ENCODE measurements around the gene NUP107.

Gene NUP107

DNA sequence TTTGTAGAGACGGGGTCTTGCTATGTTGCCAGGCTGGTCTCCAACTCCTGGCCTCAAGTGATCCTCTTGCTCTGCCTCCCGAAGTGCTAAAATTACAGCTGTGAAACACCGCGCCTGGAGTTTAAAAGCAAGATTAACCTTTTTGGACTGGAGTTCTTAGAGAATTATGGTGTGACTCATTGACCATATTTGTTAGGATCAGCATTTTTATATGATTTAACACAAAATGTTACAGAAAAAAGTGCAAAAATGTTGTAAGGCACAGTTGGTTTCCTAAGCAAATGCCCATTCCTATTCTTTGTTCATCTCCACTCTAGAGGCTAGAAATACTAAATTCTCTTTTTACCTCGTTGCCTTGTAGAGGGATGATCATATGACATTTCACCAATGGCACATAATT lies 86.8 kb downstream of the NUP107 start:
- no peak for DNase-seq (ENCODE audit: low spot score)

DNA sequence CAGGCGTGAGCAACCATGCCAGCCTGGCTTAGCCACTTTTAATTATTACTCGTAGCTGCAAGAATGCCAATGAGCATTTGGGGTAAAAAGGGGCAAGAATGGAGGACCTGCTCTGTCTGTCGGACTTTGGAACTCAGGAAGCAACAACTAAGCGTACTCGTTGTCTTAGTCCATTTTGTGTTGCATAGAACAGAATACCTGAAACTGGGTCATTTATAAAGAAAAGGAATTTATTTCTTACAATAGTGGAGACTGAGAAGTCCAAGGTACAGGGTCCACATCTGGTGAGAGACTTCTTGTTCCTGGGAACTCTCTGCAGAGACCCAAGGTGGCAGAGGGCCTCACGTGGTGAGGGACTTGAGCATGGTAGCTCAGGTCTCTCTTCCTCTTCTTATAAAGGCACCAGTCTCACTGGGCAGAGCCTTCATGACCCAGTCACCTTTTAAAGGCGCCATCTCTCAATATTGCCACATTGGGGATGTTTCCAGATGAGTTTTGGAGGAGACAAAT lies 88.4 kb downstream of the NUP107 start:
- no peak for DNase-seq (ENCODE audit: low spot score)

DNA sequence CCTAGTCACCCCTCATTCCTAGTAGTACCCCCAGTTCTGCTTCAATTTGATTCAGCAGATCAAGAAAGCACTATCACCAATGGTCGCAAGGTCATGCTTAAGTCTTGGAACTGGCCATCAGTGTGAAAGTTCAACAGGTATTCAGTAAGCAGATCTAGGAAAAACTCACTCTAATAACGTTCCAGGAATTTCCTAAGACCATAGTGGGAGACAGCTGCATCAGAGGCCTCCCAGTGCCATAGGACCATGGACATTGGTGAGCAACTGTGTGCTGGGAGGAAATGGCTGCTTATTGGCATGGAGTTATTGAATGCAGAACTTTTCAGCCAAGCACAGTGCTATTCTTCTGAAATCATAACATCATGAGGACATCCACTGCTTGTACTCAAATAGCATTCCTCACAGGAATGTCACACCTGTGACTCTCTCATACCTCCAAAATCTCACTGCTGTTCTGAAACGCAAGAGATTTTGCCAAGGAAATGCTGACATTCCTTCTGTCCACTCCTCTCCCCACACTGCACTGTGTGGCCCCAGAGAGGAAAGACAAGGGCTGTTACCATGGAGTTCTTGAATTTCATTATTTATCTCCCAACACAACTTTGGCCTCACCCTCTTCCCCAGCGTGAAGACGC lies 90.3 kb downstream of the NUP107 start:
- DNase-seq (ENCODE audit: low spot score): no peak

DNA sequence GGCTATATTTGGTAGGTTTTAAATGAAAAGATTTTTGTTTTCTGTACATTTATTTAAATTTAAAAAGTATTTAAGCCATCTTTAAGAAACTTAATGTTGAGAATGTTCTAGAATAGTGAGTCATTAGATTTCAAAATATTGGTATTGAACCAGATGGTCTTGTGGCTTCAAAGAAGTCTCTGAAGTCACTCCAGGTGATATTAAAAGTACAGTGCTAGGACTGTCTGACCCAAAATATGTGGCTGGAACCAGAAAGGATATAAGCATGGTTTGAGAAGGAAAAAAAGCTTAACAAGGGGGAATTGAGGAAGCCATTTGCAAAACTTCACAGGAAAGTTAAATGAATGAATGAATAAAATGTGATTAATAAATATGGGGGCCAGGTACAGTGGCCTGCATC lies 92.5 kb downstream of the NUP107 start:
- no peak for DNase-seq (ENCODE audit: low spot score)

DNA sequence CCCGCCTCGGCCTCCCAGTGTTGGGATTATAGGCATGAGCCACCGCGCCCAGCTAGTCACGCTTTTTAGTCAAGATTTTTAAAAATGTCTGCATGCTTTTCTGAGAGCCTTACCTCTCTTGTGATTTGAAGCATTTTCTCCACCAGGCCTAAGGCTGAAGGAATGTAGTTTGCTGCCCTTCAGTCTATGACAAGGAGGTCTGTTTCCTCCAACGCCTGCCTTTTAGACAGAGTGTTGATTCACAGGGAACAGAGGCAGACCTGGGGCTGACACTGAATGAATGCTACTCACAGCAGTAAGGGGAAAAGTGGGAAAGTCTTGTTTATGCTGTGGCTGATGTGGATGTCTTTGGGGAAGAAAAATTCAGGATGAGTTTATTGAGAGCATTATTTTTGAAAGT lies 94.0 kb downstream of the NUP107 start:
- no peak for DNase-seq (ENCODE audit: low spot score)

DNA sequence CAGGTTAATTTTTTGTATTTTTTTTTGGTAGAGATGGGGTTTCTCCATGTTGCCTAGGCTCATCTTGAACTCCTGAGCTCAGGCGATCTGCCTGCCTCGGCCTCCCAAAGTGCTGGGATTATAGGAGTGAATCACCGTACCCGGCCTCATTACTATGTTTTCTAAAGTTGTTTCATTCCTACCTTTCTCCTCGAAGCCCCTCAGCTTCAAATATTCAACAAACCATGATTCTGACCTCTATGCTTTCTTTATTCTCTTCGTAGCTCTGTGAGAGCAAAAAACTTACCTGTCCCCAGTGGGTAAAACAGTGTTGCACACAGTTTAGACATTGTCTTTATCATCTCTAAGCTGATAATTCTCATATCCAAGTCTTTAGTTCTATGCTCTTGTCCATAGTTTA lies 95.0 kb downstream of the NUP107 start:
- DNase-seq (ENCODE audit: low spot score): no peak

DNA sequence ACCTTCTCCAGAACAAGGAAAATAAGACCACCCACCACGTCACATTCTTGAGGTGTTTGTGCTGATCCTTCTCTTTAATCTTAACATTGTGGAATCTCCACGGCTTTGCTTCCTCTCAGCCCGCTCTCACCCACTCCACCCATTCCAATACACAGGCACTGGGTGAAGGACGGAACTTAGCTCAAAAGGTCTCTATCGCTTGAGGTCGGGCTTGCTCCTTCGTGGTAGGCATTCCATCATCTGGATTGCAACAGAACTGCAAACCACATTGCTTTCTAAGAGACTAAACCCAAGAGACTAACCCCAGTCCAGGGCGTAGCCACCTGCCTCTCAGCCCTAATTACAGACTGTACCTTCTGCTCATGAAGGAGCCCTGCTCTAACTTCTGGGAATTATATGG lies 97.2 kb downstream of the NUP107 start:
- DNase-seq (ENCODE audit: low spot score): no peak

DNA sequence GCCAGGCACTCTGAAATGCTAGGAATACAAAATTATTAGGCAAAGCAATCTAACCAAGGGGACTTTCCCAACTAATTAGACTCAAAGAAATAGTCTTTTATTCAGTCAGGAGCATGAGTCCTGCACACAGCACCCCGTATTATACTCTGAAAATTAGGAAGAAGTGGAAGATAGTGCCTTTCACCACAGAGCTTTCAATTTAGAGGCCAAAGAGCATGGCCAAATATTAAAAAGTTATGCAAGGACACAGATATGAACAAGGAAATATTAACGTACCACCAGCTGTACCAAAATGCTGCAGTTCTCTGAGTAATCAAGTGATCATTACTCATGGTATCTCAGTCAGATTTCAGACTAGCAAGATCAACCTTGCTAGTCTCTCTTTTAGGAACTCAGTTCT lies 98.6 kb downstream of the NUP107 start:
- DNase-seq (ENCODE audit: low spot score): no peak

DNA sequence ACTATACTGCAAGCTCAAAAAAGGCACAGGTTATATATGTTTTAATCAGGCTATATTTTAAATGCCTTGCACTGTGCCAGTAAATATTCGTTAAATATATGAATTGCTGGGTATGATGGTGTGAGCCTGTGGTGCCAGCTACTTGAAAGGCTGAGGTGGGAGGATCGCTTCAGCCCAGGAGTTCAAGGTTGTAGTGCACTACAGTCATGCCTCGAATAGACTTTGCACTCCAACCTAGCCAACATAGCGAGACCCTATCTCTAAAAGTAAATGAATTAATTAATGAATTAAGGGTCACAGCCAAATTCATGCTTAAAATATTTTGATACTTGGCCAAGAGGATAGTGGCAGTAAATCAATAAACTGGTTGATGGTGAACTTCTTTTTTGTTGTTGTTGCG lies 99.0 kb downstream of the NUP107 start:
- DNase-seq (ENCODE audit: low spot score): no peak

DNA sequence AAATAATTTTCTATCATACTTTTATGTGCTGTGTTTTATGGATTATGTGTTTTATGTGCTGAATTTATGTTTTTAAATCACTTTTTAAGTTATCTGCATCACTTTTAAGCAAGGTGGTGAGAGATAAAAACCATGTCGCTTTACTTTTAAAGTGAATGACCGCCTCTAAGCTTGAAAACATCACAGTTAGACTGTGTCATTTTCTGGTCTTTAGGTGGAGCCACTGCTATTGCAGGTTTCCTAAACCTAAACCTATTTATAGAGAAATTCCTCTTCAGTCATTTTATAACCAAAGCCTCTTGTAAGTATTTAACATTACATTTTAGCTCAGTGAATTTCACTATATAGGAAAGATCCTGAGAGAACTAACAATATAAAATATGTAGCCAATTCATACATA lies 100.2 kb downstream of the NUP107 start:
- no peak for DNase-seq (ENCODE audit: low spot score)

DNA sequence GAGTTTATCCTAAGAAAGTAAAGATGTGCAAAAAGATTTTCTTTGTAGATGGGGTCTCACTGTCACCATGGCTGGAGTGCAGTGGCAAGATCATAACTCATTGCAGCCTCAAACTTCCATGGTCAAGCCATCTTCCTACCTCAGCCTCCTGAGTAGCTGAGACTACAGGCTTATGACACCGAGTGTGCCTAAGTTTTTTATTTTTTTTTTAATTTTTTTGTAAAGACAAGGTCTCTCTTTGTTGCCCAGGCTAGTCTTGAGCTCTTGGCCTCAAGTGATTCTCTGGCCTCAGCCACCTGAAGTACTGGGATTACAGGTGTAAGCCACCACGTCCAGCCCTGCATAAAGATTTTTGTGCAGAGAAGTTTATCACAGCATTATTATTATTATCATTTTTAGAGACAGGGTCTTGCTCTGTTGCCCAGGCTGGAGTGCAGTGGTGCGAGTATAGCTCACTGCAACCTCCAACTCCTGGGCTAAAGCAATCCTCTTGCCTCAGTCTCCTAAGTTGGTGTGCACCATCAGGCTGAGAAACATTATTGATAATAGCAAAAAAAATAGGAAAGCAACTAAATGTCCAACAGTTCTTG lies 101.9 kb downstream of the NUP107 start:
- DNase-seq (ENCODE audit: low spot score): no peak

DNA sequence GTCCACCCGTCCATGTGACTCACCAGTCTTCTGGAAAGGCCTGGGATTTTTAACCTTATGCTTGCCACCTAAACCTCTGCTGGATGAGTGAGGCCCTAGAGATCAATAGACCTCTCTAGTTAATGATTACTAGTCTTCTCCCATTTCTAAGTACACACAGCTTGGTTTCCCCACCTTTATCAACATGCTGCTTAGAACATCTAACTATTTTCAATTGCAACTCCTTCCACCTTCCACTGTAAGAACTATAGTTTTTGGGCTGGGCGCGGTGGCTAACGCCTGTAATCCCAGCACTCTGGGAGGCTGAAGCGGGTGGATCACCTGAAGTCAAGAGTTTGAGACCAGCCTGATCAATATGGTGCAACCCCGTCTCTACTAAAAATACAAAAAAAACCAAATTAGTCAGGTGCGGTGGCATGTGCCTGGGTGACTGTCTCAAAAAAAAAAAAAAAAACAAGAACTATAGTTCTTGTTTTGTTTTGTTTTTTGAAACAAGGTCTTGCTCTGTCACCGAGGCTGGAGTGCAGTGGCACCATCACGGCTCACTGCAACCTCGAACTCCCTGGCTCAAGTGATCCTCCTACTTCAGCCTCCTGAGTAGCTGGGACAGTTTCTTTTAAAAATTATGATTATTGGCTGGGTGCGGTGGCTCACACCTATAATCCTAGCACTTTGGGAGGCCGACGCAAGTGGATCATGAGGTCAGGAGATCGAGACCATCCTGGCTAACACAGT lies 102.5 kb downstream of the NUP107 start:
- no peak for DNase-seq (ENCODE audit: low spot score)

DNA sequence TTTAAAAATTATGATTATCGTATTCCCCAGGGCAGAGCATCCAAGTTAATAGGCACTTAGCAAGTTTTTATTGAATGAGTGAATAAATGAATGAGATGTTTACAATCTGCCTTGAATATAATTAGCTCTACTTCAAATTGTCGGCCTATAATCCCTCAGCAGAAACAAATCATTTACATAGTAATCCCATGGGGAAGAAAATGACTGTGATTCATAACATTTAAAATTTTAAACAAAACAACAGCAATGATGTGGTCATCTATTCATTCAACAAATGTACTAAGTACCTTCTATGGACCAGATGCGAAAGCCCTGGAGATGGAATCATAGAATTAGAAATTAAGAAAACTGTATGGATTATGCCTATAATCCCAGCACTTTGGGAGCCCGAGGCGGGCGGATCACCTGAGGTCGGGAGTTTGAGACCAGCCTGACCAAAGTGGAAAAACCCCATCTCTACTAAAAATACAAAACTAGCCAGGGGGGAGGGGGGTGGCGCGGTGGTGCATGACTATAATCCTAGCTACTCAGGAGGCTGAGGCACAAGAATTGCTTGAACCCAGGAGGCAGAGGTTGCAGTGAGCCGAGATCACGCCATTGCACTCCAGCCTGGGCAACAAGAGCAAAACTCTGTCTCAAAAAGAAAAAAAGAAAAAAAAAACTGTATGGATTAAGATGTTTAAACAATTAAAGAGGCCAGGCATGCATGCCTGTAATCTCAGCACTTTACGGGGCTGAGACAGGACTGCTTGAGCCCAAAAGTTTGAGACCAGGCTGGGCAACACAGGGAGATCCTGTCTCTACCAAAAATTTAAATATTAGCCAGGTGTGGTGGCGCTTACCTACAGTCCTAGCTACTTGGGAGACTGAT lies 103.5 kb downstream of the NUP107 start:
- no peak for DNase-seq (ENCODE audit: low spot score)

DNA sequence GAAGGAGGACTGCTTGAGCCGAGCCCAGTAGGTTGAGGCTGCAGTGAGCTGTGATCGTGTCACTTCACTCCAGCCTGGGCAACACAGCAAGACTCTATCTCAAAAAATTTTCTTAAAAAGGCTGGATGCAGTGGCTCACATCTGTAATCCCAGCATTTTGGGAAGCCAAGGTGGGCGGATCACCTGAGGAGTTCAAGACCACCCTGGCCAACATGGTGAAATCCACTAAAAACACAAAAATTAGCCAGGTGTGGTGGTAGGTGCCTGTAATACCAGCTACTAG lies 104.1 kb downstream of the NUP107 start:
- no peak for DNase-seq (ENCODE audit: low spot score)

DNA sequence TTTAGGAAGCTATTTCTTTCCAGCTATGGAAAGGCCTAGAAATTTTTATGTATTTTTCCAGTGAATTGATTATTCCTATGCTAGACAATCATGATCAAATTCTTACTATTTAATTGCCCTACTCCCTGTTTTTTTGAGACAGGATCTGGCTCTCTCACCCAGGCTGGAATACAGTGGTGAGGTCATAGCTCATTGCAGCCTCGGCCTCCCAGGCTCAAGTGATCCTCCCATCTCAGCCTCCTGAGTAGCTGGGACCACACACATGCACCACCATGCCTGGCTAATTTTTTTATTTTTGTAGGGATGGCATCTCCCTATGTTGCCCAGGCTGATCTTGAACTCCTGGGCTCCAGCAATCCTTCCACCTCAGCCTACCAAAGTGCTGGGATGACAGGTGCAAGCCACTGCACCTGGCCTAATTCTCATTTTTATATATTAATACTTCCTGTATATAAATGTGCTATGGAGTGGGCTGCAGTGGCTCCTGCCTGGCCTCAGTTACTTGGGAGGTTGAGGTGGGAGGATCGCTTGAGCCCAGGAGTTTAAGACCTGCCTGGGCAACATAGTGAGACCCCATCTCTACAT lies 105.2 kb downstream of the NUP107 start:
- no peak for DNase-seq (ENCODE audit: low spot score)

DNA sequence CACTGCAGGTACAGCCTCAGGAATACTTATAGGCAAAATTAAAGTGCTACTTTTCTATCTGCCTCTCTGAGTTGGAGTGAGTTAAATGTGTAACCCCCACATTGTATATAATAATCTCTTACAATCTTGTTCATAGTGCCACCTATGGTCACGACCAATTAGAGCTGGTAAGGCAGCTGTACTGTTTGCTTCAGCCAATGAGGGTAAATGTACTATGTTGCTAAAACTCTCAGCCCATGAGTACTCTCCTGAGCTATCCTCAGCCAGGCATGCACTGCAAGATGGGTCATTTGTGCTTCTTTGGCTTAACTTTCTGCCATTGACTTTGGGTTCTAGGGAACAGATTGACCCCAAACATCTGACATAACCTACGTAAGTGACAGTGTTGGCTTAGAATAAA lies 106.2 kb downstream of the NUP107 start:
- peak; percentile 40 for DNase-seq (ENCODE audit: low spot score)

DNA sequence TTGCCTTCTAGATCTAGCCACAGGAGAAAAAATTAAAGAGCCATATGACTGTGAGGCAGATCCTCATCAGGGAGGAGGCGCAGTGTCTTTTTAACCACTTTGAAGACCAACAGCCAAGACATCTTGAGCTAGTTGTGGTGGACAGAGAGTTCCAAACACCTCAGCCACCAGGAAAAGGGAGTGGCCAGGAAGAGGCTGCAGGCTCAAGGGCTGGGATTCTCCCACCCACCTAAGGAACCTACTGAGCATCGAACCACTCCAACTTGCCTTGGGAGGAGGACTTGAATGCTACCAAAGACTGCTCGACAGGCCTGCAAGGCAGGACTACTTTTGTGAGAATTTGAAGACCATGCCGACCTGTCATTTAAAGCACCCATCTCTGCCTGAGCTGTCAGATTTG lies 106.7 kb downstream of the NUP107 start:
- no peak for DNase-seq (ENCODE audit: low spot score)

DNA sequence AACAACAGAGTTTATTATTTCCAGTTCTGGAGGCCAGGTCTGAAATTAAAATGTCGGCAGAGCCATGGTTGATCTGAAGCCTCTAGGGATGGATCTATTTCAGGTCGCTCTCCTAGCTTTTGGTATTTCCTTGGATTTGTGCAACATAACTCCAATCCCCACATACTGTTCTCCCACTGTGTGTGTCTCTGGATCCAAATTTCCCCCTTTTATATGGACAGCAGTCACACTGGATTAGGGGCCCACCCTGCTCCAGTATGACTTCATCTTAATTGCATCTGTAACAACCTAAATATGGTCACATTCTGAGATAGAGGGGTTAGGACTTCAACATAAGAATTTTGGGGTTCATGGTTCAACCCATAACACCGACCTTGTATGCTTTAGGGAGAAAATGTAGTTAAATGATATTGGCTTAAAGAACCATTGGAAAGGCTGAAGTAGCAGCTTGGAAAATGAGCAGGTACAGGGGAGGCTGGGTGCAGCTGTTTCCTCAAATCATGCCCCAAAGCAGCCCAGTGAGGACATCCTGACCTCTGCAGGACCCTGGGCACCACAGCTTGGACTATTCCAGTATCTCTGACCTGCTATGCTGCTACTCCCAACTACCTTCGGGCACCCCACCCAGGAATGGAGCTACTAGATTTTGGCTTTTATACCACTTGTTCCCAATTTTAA lies 107.3 kb downstream of the NUP107 start:
- DNase-seq (ENCODE audit: low spot score): no peak

DNA sequence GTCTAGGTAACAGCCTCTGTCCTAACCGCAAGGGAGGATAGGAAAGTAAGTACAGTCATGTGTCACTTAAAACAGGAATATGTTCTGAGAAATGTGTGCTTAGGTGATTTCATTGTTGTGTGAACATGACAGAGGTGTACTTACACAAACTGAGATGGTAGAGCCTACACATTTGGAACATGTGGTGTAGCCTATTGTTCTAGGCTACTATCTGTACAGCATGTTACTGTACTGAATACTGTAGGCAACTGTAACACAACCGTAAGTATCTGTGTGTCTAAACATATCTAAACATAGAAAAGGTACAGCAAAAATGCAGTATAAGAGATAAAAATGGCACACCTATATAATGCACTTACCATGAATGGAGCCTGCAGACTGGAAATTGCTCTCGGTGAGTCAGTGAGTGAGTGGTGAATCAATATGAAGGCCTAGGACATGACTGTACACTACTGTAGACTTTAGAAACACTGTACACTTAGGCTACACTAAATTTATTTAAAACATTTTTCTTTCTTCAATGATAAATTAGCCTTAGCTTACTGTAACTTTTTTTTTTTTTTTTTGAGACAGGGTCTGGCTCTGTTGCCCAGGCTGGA lies 108.0 kb downstream of the NUP107 start:
- no peak for DNase-seq (ENCODE audit: low spot score)

Data from AG08395 (cell line).